Tibial nerve (tissue), 4 donors: ENCODE measurements around the gene TIAM1.

ENCODE experiments used
- CTCF ChIP-seq, 5 experiments: fragments of 200-600 bp in 3 of 5; fragments of 450-650 bp in 2 of 5; sonication (generic) in 3 of 5; IDR thresholded peaks; one replicate each; pipeline ENCODE4 v1.5.1; 2016 to 2019; ENCODE audit warnings: antibody characterized with exemption in 5 of 5, mild to moderate bottlenecking in 3 of 5, moderate library complexity in 2 of 5
- EP300 ChIP-seq, 2 donors: sonication (generic); formaldehyde crosslinking; IDR thresholded peaks; one replicate each; pipeline ENCODE4 v1.6.1; 2017; ENCODE audit warnings: antibody characterized with exemption in 2 of 2, mild to moderate bottlenecking in 1 of 2
- POLR2A ChIP-seq, 2 donors: fragments of 450-650 bp; IDR thresholded peaks; one replicate each; pipeline ENCODE4 v1.6.1; 2017; ENCODE audit warnings: antibody characterized with exemption in 2 of 2, mild to moderate bottlenecking in 2 of 2, moderate library complexity in 2 of 2

GRCh38 chr21:31298618-31299269, 45.3 kb downstream of the TIAM1 start:
- no peak for TF ChIP-seq CTCF (IDR thresholded peaks at IDR 0.05)
- no peak for TF ChIP-seq EP300 (IDR thresholded peaks at IDR 0.05)
- TF ChIP-seq POLR2A (IDR thresholded peaks at IDR 0.05), result no peak
